ENCODE results near the gene ANKRD22. TPM values are rescaled to one million over a fixed set of nuclear protein-coding genes. Genes with fewer than 3 reads are reported as not detected.

Gene ANKRD22
- polyA plus RNA-seq, 1 donor (not counting 4 experiments of a cell fraction or from before 2014, with no cell fraction given) = 4.4 TPM

GRCh38 chr10:88809621-88810020 lies 42.0 kb downstream of the ANKRD22 start:
- Histone ChIP-seq H3K9ac (ENCODE audit: control insufficient read depth, extremely low read depth, insufficient read depth, low read length) (no peak overlapping the region), H3K9me3 (ENCODE audit: control insufficient read depth, low read depth, low read length) (no peaks in the 10 kb centered on the region), H3K4me2 (ENCODE audit: control insufficient read depth, extremely low read depth, insufficient read depth, low read depth, low read length) (no peak overlapping the region), H3K36me3 (ENCODE audit: control insufficient read depth in 2 of 2, extremely low read depth in 1 of 2, insufficient read depth in 2 of 2, low read length in 2 of 2) (no peaks in the 10 kb centered on the region), H3K9me1 (ENCODE audit: control insufficient read depth, extremely low read depth, insufficient read depth, low read length) (no peaks in the 10 kb centered on the region), H3K27ac (ENCODE audit: control insufficient read depth, insufficient read depth, low read length) (no peak overlapping the region), H3K4me1 (ENCODE audit: control insufficient read depth, extremely low read depth, insufficient read depth, low read length) (peaks cover 14% of the 10 kb centered on the region), H2AFZ (ENCODE audit: control insufficient read depth, low read length) (no peak overlapping the region), H3K27me3 (ENCODE audit: control insufficient read depth, extremely low read depth, insufficient read depth, low read length) (no peaks in the 10 kb centered on the region), H4K20me1 (ENCODE audit: control insufficient read depth, extremely low read depth, insufficient read depth, low read length) (no peaks in the 10 kb centered on the region), H3K4me3 (ENCODE audit: control insufficient read depth in 2 of 3, extremely low read depth in 1 of 3, insufficient read depth in 2 of 3, low read depth in 1 of 3, low read length in 3 of 3) (no peak overlapping the region), H3K79me2 (ENCODE audit: control insufficient read depth, insufficient read depth, low read length) (no peaks in the 10 kb centered on the region)
- FAIRE-seq = no peak
- dilution Hi-C loops (cut with MboI; ENCODE audit: extremely low pct_ligation_motif_present, low sequenced_read_pairs) = no loop called here
- no peak for TF ChIP-seq EZH2 (IDR thresholded peaks at IDR 0.05; ENCODE audit: low read length)
- TF ChIP-seq, protein P1, sequence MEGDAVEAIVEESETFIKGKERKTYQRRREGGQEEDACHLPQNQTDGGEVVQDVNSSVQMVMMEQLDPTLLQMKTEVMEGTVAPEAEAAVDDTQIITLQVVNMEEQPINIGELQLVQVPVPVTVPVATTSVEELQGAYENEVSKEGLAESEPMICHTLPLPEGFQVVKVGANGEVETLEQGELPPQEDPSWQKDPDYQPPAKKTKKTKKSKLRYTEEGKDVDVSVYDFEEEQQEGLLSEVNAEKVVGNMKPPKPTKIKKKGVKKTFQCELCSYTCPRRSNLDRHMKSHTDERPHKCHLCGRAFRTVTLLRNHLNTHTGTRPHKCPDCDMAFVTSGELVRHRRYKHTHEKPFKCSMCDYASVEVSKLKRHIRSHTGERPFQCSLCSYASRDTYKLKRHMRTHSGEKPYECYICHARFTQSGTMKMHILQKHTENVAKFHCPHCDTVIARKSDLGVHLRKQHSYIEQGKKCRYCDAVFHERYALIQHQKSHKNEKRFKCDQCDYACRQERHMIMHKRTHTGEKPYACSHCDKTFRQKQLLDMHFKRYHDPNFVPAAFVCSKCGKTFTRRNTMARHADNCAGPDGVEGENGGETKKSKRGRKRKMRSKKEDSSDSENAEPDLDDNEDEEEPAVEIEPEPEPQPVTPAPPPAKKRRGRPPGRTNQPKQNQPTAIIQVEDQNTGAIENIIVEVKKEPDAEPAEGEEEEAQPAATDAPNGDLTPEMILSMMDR (optimal IDR thresholded peaks at IDR 0.05 in 1 of 3, IDR thresholded peaks at IDR 0.05 in 1 of 3, conservative IDR thresholded peaks at IDR 0.05 in 1 of 3; ENCODE audit: extremely low read depth in 1 of 3, insufficient read depth in 2 of 3, low read length in 3 of 3) = no peak
- no peak for DNase-seq (ENCODE audit: low read depth, low spot score)

GRCh38 chr10:88805924-88806323 lies 45.7 kb downstream of the ANKRD22 start:
- dilution Hi-C loops (cut with MboI; ENCODE audit: extremely low pct_ligation_motif_present, low sequenced_read_pairs) = no loop called here

More at GRCh38 chr10:88805924-88806323, 45.7 kb downstream of the ANKRD22 start:
- Histone ChIP-seq H3K27me3 (ENCODE audit: control insufficient read depth, extremely low read depth, insufficient read depth, low read length) (no peaks in the 10 kb centered on the region), H3K79me2 (ENCODE audit: control insufficient read depth, insufficient read depth, low read length) (no peaks in the 10 kb centered on the region), H3K4me3 (ENCODE audit: control insufficient read depth in 2 of 3, extremely low read depth in 1 of 3, insufficient read depth in 2 of 3, low read depth in 1 of 3, low read length in 3 of 3) (no peak overlapping the region), H3K27ac (ENCODE audit: control insufficient read depth, insufficient read depth, low read length) (no peak overlapping the region), H2AFZ (ENCODE audit: control insufficient read depth, low read length) (no peak overlapping the region), H3K9ac (ENCODE audit: control insufficient read depth, extremely low read depth, insufficient read depth, low read length) (no peak overlapping the region), H3K9me1 (ENCODE audit: control insufficient read depth, extremely low read depth, insufficient read depth, low read length) (no peaks in the 10 kb centered on the region), H3K4me1 (ENCODE audit: control insufficient read depth, extremely low read depth, insufficient read depth, low read length) (peaks cover 20% of the 10 kb centered on the region), H3K9me3 (ENCODE audit: control insufficient read depth, low read depth, low read length) (no peaks in the 10 kb centered on the region), H3K36me3 (ENCODE audit: control insufficient read depth in 2 of 2, extremely low read depth in 1 of 2, insufficient read depth in 2 of 2, low read length in 2 of 2) (no peaks in the 10 kb centered on the region), H3K4me2 (ENCODE audit: control insufficient read depth, extremely low read depth, insufficient read depth, low read depth, low read length) (no peak overlapping the region), H4K20me1 (ENCODE audit: control insufficient read depth, extremely low read depth, insufficient read depth, low read length) (no peaks in the 10 kb centered on the region)
- no peak for TF ChIP-seq EZH2 (IDR thresholded peaks at IDR 0.05; ENCODE audit: low read length)
- TF ChIP-seq, protein P1 (optimal IDR thresholded peaks at IDR 0.05 in 1 of 3, IDR thresholded peaks at IDR 0.05 in 1 of 3, conservative IDR thresholded peaks at IDR 0.05 in 1 of 3; ENCODE audit: extremely low read depth in 1 of 3, insufficient read depth in 2 of 3, low read length in 3 of 3) = no peak
- no peak for DNase-seq (ENCODE audit: low read depth, low spot score)
- FAIRE-seq = no peak

Measured in keratinocyte (primary cell).